A549 treated with CORT108297 at 1 μM for 4 hours (cell line): Measurements from ENCODE around the gene ITM2C. TPM values are rescaled to one million over a fixed set of nuclear protein-coding genes. Genes with fewer than 3 reads are reported as not detected.

ENCODE experiments used
- total RNA-seq: library from RNA; stranded (reverse); fragments of 200-300 nt; extraction: Qiagen RNA extraction; gene quantifications from 5 replicates; pipeline ENCODE4 v1.2.3, GENCODE V29; 2022

ITM2C gene
- 62.8 to 84.2 TPM (median 81.7 TPM) in 5 replicates for total RNA-seq

GRCh38 chr2:230864605-230865306, at the start of gene ITM2C:
ITM2C (plus strand) TSS chr2:230864942; CDS start chr2:230865026, 84 bp downstream.

GRCh38 chr2:230924470-230925341, 60.0 kb downstream of the ITM2C start, which contains the start of gene GPR55:
GPR55 (minus strand) TSS chr2:230925242; CDS start chr2:230910962, 14,280 bp downstream.

Other genes starting within 250 kb of the ITM2C start
- 43.2 to 55.5 TPM (median 51.9 TPM) in 5 replicates for gene CAB39, start 152.1 kb upstream of the ITM2C start, total RNA-seq
- gene GPR55, start 60.3 kb downstream of the ITM2C start, total RNA-seq: not detected in 5 replicates
- not detected in 5 replicates for gene SPATA3, start 131.2 kb downstream of the ITM2C start, total RNA-seq
- 5.5 to 8.2 TPM (median 6.4 TPM) in 5 replicates for gene C2orf72, start 172.6 kb downstream of the ITM2C start, total RNA-seq
- 107 to 118 TPM (median 111 TPM) in 5 replicates for gene PSMD1, start 191.9 kb downstream of the ITM2C start, total RNA-seq